NCI-H2029 (cell line): Measurements from ENCODE around the gene RNPC3.

Experiments
- DNase-seq: peaks from one replicate; lab custom pipeline; 2025; lab: John Stamatoyannopoulos, UW

The RNPC3 gene, protein sequence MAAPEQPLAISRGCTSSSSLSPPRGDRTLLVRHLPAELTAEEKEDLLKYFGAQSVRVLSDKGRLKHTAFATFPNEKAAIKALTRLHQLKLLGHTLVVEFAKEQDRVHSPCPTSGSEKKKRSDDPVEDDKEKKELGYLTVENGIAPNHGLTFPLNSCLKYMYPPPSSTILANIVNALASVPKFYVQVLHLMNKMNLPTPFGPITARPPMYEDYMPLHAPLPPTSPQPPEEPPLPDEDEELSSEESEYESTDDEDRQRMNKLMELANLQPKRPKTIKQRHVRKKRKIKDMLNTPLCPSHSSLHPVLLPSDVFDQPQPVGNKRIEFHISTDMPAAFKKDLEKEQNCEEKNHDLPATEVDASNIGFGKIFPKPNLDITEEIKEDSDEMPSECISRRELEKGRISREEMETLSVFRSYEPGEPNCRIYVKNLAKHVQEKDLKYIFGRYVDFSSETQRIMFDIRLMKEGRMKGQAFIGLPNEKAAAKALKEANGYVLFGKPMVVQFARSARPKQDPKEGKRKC

GRCh38 chr1:103525607-103526507, at the start of gene RNPC3:
RNPC3 (plus strand) TSS chr1:103525699; CDS start chr1:103526071, 372 bp downstream.
- DNase-seq: peak; percentile 93

GRCh38 chr1:103477101-103477500, 48.4 kb upstream of the RNPC3 start:
- DNase-seq: no peak

GRCh38 chr1:103489935-103490334, 35.6 kb upstream of the RNPC3 start:
- no peak for DNase-seq

GRCh38 chr1:103492003-103492625, 33.4 kb upstream of the RNPC3 start:
- DNase-seq: no peak

DNA sequence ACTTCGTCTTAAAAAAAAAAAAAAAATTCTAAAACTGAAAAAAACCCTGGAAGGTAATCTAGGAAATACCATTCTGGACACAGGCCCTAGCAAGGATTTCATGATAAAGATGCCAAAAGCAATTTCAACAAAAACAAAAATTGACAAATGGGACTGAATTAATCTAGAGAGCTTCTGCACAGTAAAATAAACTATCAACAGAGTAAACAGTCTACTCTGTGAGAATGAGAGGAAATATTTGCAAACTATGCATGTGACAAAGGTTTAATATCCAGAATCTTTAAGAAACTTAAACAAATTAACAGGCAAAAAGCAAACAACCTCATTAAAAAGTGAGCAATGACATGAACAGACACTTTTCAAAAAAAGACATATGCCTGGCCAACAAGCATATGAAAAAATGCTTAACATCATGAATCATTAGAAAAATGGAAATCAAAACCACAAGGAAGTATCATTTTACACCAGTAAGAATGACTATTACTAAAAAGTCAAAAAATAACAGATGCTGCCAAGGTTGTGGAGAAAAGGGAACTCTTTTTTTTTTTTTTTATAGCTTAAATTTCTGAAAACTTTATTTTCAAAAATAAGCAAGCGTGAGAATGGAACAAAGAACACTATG, 29.4 kb upstream of the RNPC3 start:
- no peak for DNase-seq

DNA sequence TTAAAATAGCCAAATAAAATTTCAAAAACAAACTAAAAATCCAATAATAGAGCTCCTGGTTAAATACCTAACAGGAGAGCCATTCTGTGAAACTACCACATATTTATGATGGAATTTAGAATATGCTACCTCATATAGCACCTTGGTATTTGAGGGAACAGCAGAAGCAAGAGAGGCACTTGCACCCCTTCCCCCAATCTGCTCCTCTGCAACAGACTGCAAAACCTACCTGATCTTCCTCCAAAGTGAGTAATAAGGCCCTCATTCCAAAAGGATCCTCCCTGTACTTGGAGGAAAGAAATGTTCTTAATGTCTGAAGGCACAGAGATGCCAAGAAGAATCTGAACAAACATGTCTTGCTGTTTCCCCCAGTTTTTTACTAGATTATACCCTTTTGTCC, 28.1 kb upstream of the RNPC3 start:
- no peak for DNase-seq

DNA sequence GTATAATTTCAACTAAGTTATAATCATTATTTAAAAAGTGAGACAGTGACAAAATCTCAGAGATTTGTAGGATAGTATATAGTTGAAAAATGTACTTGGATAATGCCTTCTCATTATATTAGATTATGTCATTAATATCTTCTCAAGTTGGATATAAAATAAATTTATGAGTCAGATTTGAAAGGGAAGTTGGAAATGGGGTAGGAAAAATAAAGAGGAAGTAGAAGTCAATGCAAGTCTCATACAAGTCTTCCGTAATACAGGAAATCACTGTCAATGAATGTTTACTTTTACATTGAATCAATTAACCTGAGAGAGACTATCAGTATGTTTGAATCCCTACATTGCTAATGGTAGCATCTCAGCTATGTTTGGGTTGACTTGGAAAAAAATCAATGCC, 16.2 kb upstream of the RNPC3 start:
- no peak for DNase-seq

GRCh38 chr1:103513711-103514110, 11.8 kb upstream of the RNPC3 start:
- no peak for DNase-seq

DNA sequence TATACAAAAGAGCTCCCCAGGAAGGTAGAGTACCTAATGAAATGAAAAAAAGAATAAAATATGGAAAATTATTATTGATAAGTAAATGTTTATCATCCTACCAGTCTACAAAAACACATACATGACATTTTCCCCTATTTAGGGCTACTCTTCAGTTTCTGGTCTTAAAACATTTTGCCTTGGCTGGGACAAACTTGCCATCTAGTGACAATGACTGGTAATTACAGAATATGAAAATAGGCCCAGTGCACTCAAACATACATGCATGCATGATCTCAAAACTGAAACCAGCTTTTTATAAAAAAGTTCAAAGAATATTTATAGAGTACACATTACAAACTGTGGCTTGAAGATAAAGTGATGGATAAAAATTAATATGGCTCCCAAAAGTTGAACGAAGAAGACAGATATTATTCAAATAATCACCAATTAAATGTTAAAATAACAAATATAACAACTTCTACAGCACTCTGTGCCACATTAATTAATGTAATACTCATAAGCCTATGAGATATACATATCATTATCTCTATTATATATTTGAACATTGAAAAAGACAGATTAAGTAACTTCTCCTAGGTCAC, 10.5 kb upstream of the RNPC3 start:
- peak; percentile 13 for DNase-seq

DNA sequence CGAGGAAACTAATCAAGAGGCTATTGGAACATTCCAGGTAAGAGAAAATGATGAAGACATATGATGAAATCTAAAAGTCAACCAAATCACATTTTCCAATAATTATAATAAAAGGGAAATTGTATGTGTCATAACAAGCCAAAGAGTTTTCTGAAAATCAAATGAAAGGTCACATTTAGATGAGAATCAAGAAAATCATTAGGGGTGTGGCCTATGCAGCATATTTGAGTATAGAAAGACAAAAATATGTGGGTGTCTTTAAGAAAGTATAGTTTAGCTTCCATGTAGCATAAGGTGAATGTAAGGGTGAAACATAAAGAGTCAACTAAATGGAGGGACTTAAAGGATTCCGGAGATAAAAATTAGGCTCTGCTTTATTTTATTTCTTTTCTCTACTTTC, 9.2 kb upstream of the RNPC3 start:
- no peak for DNase-seq

GRCh38 chr1:103516693-103517092, 8.8 kb upstream of the RNPC3 start:
- DNase-seq: no peak

- DNase-seq: no peak
These were observed 8.0 kb upstream of the RNPC3 start for GRCh38 chr1:103517380-103518047.

DNA sequence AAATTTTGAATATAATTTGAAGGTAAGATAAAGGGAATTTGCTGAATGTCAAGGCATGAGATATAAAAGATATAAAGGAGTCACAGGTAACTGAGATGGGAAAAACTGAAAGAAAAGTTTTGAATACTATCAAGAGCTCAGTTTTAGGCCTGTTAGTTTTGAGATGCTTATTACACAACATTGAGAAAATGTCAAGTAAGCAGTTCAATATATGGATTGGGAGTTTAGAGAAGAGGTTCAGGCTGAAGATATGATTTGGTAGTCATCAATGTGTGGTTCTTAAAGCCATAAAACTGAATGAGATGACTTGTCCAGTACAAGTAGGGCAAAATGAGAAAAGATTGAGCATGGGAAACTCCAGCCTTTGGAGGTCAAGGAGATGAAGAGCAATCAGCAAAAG, 4.7 kb upstream of the RNPC3 start:
- DNase-seq: no peak

GRCh38 chr1:103523346-103523745, 2.2 kb upstream of the RNPC3 start:
- no peak for DNase-seq

- DNase-seq: no peak
These were observed 339 bp upstream of the RNPC3 start for GRCh38 chr1:103525114-103525606.

GRCh38 chr1:103527331-103527730, 1.8 kb downstream of the RNPC3 start:
- no peak for DNase-seq

DNA sequence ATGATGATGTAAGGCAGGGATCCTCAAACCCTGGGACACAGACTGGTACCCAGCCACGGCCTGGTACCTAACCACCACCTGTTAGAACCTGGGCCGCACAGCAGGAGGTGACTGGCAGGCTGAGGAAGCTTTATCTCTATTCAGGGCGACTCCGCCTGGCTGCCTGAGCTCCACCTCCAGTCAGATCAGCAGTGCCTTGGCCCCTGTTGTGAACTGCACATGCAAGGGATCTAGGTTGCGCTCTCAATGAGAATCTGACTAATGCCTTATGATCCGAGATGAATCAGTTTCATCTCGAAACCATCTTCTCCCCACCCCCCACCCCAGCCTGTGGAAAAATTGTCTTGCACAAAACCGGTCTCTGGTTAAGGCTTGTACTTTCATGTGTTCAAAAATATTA, 4.2 kb downstream of the RNPC3 start:
- no peak for DNase-seq

DNA sequence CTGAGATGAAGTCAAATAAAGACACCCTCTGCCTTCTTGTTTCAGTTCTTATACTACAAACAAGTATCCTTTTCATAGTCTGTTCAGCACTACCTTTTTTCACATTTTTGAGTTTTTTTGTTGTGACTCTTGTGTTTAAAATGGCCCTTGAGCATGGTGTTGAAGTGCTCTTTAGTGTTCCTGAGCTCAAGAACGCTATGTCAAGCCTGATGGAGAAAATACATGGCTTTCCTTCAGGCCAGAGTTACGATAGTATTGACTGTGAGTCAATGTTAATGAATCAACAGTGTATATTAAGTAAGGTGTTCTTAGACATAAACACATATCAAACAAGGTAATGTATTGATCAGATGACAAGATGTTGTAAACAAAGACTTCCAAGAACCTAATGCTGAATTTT, 12.7 kb downstream of the RNPC3 start:
- no peak for DNase-seq

GRCh38 chr1:103541431-103541830, 15.9 kb downstream of the RNPC3 start:
- DNase-seq: no peak

GRCh38 chr1:103546496-103546895, 21.0 kb downstream of the RNPC3 start:
- DNase-seq: no peak

DNA sequence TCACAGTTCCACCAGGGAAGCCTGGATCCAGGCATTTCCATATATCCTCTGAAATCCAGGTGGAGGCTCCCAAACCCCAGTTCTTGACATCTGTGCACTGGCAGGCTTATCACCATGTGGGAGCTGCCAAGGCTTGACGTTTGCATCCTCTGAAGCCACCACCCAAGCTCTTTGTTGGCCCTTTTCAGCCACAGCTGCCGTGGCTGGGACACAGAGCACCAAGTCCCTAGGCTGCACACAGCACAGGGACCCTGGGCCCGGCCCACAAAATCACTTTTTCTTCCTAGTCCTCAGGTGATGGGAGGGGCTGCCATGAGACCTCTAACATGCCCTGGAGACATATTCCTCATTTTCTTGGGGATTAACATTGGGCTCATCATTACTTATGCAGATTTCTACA, 22.3 kb downstream of the RNPC3 start:
- DNase-seq: no peak
